GM12865 (cell line): ENCODE data around the gene TRAPPC3L.

Experiments
- DNase-seq: peaks from one replicate; pipeline ENCODE4 v3.0.0; 2010; ENCODE audit warnings: low read depth
- H3K4me3 ChIP-seq: 2 replicates; pipeline ENCODE4 v1.5.1; 2011; ENCODE audit warnings: mild to moderate bottlenecking, low read depth, low read length, control low read depth
- TF ChIP-seq, protein P1 (sequence below): IDR thresholded peaks from 2 replicates; pipeline ENCODE4 v1.5.1; 2011; ENCODE audit warnings: low read length, control low read depth, low read depth, inconsistent platforms; ENCODE audit not compliant: insufficient read depth; ENCODE audit errors: missing control alignments

Gene TRAPPC3L

DNA sequence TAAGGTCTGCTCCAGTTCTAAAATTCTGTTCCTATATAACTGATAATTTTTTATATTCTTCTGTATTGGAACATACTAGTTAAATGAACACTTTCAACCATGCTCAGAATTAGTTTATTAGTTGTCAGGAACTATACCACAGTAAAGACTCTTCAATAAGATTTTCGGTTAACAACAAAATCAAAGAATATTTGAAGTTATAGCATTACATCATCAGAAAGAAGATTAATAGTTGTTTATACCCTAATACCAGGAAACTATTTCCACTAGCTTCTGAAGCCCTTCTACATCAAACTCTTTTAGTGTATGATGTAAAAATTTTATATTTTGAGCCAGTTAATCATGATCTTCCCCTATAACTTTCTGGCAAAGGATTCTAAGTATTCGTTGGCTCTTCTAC, 14.6 kb upstream of the TRAPPC3L start:
- H3K4me3 ChIP-seq = no peak overlapping the region
- TF ChIP-seq, protein P1, sequence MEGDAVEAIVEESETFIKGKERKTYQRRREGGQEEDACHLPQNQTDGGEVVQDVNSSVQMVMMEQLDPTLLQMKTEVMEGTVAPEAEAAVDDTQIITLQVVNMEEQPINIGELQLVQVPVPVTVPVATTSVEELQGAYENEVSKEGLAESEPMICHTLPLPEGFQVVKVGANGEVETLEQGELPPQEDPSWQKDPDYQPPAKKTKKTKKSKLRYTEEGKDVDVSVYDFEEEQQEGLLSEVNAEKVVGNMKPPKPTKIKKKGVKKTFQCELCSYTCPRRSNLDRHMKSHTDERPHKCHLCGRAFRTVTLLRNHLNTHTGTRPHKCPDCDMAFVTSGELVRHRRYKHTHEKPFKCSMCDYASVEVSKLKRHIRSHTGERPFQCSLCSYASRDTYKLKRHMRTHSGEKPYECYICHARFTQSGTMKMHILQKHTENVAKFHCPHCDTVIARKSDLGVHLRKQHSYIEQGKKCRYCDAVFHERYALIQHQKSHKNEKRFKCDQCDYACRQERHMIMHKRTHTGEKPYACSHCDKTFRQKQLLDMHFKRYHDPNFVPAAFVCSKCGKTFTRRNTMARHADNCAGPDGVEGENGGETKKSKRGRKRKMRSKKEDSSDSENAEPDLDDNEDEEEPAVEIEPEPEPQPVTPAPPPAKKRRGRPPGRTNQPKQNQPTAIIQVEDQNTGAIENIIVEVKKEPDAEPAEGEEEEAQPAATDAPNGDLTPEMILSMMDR = no peak
- DNase-seq = no peak

DNA sequence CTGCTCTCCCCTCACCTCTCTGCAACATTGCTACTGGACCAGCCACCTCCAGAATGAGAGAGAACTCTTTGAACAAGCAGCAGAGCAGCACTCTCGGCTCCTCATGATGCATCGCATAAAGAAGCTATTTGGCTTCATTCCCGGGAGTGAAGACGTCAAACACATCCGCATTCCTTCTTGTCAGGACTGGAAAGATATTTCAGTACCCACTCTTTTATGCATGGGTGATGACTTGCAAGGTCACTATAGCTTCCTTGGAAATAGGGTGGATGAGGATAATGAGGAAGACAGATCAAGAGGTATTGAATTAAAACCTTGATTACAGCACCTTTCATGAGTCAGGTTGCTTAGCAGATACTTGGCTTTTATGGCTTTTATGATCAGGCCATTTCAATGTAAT, 12.4 kb upstream of the TRAPPC3L start:
- DNase-seq = no peak
- TF ChIP-seq, protein P1 = no peak
- H3K4me3 ChIP-seq = no peak overlapping the region

DNA sequence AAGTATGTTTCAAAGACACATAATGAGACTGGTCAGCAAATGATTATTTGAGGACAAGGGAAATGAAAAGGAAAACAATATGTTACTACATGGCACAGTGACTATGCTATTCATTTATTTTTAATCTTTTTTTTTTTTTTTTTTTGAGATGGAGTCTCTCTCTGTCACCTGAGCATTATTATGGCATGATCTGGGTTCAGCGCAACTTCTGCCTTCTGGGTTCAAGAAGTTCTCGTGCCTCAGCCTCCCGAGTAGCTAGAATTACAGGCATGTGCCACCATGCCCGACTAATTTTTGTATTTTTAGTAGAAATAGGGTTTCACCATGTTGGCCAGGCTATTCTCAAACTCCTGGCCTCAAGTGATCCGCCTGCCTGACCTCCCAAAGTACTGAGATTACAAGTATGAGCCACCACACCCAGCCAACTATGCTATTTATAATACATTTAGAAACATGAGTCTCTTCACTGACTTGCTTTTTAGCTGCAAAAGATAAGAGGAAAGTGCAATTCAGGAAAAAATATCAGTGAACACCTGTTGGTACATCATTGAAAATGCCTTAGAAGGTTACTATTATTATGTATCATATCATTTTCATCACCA, 11.4 kb upstream of the TRAPPC3L start:
- TF ChIP-seq, protein P1 = no peak
- H3K4me3 ChIP-seq = no peak overlapping the region
- no peak for DNase-seq

DNA sequence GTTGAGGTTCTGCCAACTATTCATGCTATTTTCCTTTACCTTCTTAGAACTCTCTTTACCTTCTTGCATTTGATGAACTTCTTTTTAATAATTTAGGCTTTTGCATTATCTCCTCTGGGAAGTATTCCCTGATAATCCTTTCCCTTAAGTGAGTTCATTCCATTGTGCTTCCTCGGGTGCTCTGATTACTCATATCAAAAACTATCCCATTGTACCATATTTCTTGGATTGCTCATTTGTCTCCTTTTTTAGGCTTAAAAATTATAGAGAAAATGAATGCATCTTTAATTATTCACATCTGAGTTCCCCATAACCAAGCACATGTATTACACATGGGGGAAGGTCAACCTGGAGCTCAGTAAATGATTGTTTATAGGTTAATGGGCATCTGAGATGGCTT, 10.6 kb upstream of the TRAPPC3L start:
- TF ChIP-seq, protein P1 = no peak
- H3K4me3 ChIP-seq = no peak overlapping the region
- no peak for DNase-seq

DNA sequence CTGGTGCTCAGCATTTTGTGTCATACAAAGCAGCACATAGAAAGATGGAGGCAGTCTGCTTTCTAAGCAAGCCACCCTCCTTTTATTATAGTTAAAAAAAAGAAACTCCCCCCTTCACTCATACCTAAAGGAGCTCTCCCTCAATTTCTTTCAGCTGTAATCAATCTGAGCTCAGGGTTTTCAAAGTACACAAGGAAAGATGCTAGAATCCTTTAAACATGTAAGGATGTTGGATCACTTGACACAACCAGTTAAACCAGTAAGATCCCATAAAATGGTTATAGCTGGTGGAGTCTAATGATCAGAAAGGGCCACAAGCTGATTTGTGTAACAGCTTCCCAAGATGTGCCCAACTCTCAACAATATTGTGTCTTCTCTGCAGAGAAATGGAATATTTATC, 8.0 kb upstream of the TRAPPC3L start, which contains the start of gene CALHM4:
CALHM4 (plus strand) TSS at position 301 of the 400 bp plus-strand sequence; CDS start at position 344, 43 bp downstream.
- no peak within 1 kb of the TSS for H3K4me3 ChIP-seq
- TF ChIP-seq, protein P1 = no peak

DNA sequence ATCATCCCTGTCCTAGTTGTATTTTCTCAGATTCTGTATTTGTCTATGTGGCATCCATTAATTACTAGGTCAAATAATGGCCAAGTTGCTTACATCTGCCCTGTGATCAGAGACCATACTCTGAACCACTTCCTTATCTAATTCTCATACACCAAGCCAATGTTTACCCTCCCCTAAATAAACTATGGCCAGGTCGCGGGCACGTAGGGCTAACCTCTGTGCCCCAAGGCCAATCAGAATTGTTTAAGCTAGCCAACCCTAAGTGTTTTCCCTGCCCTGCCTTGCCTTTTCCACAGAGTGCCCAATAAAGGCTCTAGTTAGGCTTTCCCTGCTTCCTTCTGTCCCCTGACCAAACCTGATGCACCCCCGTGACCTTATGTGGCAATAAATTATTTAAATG, 5.3 kb upstream of the TRAPPC3L start:
- DNase-seq = no peak
- TF ChIP-seq, protein P1 = no peak
- H3K4me3 ChIP-seq = no peak overlapping the region

More for the DNA sequence above, 8.0 kb upstream of the TRAPPC3L start, which contains the start of gene CALHM4:
- no peak for DNase-seq

DNA sequence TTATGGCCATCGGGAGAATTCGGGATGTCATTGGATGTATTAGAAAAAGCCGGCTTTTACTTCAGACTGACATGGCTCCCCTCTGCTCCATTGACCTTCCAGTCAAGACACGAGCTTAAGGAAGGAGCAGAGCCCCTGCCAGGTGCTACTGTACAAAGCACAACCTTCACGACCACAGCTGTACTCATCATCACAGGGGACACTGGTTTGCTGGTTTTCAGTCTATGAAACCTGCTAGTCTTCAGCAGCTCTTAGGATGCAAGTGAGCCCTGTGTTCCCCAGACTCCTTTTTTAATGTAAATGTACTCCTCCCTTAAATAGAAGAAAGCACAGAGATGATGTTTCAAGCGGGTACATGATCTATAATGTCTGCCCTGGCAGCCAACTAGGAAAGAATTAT, 1.9 kb upstream of the TRAPPC3L start:
- H3K4me3 ChIP-seq = no peak overlapping the region
- TF ChIP-seq, protein P1 = no peak
- no peak for DNase-seq
